NCI-H526 treated with DMSO at 0.1 percent for 48 hours (cell line): ENCODE data around the gene GREM2.

Experiments
- DNase-seq: peaks from one replicate; lab custom pipeline; 2025; lab: John Stamatoyannopoulos, UW

GREM2 gene

DNA sequence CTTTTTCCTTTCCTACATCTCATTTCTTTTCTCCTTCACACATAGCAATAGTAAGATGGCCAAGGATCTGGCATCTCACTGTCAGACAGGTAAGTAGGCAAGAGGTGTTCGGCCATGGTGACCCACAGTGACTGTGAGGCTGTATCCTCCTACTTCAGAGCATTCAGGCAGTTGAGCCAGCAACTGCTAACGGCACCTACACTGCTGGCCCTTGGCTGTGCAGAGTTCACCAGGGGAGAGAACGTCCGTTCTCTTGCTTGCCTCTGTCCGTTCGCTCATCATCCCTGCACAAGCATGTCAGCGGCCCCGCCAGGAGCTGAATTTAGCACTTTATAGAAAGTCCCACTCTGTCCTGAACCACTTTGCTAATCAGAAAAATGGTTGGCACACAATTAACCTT is 113.6 kb downstream of the GREM2 start:
- DNase-seq, result no peak

DNA sequence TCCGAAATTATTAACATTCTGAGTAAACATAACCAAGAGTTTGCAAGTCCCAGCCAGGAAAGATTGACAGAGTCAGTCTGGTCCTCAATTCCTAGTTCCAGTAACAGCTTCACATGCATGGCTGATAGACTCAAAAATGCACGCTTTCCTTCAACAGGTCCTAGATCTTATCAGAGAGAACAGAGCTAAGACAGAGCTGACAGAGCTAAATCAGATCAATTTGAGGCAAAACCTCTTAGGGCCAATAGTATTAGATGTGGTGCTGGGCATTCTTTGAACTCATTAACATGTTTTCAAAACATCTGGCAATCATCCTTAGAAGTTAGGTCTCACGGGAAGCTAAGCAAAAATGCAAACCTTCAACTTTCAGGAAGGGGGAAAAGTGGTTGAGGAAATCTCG is 114.0 kb downstream of the GREM2 start:
- DNase-seq, result no peak

DNA sequence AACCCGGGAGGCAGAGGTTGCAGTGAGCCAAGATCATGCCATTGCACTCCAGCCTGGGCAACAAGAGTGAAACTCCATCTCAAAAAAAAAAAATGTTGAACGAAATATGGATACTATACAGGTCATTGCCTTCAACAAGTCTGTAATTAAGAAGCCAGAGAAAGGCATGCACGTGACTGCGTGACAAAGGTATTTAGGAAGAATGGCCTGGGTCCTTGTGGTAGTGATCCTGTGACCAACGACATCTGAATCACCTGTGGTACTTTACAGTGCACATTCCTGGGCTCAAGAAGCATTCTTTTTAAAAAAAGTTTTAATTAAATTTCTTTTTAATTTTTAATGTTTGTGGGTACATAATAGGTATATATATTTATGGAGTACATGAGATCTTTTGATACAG is 115.0 kb downstream of the GREM2 start:
- DNase-seq, result no peak

DNA sequence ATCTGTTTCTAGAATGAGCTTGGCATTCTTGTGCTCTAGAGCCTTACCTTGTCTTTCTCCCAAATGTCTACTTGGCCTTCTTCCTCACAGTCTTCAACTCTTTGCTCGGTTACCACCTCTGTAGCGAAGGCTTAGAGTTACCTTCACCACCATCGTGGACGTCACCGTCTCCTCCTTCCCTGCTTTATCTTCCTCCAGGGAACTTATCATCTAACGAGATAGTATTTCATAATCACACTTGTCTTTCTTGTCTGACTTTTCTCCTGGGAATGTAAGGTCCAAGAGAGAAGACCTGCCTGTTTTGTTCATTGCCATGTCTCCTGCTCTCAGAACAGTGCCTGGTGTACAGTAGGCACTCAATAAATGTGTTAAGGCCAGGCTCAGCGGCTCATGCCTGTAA is 115.6 kb downstream of the GREM2 start:
- DNase-seq, result no peak

DNA sequence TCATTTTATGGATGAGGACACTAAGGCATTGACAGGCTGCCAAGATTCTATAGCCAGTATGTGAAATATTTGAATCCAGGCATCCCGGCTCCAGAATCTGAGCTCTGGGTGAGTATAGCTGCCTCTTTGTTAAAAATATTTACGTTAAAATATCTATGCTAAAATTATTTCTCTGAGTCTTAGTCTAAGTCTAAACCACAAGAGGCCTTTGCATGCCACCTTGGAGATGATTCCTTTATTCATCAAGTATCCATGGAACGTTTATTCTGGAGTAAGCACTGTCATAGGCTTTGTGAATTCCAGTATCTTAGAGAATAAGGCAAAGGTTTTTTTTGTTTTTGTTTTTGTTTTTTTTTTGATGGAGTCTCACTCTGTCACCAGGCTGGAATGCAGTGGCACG is 116.4 kb downstream of the GREM2 start:
- DNase-seq, result no peak

DNA sequence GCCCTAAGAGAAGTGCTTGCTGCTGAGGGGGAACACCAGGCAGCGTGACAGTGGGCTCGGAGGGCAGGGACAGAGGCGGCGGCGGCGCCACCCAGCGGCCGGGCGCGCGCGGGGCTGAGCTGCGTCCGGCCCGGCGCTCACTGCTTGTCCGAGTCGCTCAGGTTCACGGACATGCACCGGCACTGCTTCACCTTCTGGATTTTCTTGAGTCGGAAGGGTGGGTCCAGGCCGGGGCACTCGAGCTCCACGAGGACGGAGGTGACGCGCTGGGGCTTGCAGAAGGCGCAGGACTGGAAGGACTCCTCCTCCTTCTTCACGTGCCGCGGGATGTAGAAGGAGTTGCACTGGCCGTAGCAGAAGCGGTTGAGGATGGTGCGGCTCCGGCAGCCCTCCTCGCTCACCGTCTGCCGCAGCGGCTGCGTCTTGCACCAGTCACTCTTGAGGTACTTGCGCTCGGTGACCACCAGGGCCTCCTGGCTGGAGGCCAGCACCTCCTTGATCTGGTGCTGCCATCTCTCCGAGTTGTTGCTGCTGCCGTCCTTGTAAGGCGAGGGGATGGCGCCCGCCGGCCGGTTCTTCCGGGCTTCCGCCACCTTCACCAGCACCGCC is 119.0 kb downstream of the GREM2 start:
- DNase-seq, result no peak

DNA sequence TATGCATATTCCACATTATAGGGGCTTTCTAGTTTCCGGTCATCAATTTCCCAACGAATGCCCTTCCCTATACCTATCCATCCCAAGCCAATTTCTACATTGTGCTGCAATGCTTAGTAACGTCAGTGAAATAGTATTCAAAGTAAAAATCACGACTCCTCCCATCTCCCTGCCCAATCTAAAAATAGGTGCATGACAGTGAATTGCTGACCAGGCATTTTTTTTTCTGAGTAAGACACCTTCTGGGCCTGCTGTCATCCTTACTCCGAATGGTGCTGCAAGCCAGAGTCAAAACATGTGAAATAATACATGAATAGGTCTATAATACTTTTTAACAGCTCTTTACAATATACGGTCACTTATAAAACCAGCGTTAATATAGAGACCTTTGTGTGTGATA is 120.2 kb downstream of the GREM2 start:
- no peak for DNase-seq

DNA sequence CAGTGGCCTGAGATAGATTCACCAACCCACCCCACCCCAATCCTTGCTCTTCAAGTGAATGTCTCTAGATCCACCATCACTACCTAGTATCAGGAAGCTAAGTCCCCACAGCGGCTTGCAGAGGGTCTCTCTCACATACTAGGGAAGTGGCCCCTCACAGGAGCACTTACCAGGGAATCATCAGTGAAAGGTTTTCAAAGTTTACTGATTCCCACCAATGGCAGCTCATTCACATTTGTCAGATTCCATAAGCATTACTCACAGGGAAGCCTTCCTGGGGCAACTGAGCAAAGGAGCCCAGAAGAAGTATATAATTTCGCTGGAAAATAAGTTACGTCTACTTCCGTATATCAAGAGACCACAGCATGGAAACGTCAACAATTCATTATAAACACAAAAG is 120.8 kb downstream of the GREM2 start:
- no peak for DNase-seq

DNA sequence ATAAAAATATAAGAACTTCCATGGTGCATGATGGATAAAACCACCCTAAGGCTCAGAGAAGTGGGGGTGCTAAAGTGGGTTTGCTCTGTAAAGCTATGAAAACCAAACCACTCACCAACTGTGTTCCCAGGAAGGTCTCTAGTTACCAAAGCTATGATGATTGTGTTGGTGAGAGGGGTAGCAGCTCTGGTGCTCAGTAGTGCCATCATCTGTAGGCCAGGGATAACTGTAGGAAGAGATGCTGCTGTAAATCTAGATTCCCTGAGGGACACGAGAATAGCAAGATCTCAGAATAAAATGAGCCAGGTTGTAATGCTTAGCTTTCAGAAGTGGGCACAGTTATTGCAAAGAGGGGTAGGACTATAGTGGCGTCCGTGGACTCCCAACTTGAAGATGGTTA is 124.5 kb downstream of the GREM2 start:
- no peak for DNase-seq

DNA sequence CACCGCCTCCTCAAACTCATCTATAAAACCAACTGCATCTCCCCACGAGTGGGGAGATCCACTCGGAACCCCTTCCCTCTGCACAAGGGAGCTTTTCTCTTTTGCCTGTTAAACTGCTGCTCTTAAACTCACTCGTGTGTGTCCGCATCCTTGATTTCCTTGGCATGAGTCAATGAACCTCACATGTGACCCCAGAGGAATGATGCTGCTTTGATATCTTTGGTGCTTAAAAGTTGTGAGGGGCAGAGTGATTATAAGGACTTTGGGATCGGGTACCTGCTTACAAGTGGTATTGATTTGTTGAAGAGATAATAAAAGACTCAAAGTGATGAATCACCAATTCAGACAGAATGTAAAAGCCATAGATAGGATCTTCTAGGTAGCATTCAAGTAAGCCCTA is 125.3 kb downstream of the GREM2 start:
- no peak for DNase-seq

DNA sequence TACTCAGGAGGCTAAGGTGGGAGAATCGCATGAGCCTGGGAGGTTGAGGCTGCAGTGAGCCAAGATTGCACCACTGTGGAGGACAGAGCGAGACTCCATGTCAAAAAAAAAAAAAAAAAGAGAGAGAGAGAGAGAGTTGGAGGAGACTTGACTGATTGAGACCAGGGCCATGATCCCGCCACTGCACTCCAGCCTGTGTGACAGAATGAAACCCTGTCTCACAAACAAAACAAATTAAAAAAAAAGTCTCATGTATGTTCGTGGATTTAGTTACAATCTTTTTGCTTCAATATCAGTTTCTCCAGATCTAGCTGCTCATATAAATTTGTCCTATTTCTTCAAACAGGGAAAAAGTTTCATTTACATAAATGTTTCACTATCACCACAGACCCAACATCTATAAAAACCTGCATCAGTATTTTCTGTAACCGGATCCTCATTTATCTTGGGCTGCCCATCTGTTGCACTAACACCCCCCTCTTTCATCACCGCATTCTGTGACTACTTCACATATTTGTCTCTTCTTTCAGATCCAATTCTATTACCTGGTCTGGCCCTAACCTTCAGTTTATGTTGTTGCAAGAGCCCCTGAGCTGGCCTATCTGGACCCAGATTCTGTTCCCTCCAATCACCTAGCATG is 127.0 kb downstream of the GREM2 start:
- no peak for DNase-seq

DNA sequence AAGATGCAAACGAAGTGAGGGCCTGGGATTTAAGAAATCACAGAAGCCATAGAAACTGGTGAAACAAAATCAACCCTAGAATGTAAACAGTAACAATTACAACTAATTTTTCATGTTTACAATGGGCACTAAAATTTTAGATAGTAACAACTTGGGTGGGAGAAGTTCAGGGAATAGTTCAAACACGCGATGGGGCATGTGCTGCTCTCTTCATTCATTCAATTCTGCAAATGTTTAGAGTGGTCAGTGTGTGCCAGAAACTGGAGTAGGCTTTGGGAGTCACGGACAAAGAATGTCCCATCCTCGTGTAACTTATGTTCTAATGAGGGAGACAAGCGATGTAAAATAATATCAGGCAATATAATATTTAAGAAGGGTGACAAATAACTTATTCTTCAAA is 133.4 kb downstream of the GREM2 start:
- no peak for DNase-seq

DNA sequence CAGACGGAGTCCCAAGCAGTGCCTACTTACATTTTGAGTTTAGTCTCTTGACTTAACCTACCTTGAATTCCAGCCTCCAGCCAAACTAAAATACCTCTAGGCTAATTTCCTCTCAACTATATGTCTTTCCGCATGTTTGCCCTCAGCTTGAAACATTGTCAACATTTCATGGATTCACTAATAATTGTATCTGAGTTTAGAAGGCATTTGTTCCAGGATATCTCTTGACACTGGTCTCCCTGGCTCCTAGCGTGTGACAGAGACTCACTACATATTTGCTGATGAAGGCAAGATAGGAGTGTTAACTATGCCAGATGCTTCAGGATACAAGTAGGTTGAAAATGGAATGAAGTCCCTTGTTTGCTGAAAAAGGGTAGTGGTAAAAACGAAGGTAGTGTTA is 136.1 kb downstream of the GREM2 start:
- no peak for DNase-seq

DNA sequence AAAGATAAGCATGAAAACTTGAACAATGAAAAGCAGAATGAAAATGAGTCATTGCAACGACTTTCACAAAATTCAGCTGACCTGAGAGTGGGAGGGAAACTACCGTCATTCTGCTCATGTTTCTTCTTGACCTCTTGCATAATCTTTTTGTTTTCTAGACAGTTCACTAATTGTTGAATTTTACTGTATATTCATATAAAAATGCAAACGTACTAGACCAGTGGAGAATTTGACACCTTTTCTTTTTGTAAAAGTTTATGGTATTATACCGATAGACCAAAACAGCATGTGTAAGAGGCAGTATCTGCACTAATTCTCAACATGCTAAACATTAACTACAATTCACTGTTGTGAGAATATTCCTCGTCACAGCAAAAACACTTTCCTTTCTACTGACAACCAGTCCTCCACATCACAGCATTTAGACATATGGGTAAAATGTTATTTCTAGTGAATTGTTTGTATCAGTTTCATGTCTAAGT is 137.8 kb downstream of the GREM2 start:
- no peak for DNase-seq

DNA sequence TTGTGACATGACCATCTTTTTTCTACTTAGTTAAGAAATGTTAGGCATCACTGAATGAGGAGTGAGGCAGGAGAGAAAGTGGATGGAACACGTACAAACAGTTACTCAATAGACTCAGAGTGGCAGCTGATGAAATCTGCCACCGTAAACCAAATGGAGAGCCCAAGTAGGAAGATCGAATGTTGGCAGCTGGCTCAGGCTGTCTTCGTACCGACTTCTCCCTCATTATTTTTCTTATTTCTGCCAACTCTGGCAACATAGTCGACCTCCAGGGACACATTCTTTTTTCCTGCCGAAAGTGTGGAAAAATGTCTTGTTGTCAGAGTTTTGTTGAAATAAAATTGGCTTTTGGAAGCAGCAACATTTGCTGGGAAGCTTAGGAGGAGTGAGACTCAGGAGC is 143.3 kb downstream of the GREM2 start:
- DNase-seq, result no peak

DNA sequence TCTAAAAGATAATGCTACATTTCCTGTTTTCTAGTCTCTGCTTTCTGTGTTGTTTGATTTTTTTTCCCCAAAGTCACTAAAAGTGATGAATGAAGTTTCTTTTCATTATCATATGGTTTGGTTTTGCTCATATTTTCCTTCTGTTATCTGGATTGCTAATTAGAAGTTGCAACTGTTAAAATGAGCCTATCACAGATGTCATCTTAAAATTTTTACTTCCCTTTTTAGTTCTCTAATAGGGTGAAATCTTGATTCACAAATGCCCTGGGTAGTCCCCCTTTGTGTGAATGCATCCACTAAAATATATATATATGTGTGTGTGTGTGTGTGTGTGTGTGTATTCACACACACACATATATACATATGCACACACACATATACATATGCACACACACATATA is 144.1 kb downstream of the GREM2 start:
- no peak for DNase-seq

DNA sequence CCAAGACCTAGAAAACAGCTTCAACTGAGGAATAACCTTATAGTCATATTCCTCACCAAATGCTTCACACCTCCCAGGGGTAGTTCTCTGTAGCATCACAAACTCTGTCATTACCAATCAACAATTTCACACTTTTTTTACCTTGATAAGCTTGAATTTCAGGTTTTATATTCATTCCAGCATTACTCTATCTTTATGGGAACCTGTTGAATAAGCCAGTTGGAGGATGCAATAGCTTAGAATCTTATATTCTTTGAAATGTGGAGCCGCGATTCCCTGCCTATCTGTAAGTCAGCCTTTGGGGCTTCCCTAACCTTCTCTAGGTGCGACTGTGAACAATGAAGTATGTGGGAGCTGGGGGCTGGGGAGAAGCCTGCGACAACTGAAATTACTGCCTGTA is 145.4 kb downstream of the GREM2 start:
- no peak for DNase-seq

DNA sequence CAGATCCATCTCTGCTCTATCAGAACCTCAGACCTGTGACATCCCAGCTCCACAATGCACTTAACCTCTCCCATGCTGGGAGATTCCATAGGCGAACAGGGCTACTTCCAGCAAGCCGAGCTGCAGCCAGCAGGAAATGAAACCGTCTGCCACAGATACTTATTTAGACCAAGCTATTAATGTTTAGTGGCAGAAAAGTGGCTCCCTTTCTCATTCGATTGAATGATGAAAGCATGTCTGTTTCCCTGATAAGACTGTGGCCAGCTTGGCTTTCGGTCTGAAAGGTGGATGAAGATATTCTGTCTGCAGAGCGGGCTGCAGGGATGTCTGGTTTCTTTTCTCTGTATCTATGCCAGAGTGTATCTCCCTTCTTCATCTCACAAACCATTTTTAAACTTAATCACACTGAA is 146.4 kb downstream of the GREM2 start:
- no peak for DNase-seq

DNA sequence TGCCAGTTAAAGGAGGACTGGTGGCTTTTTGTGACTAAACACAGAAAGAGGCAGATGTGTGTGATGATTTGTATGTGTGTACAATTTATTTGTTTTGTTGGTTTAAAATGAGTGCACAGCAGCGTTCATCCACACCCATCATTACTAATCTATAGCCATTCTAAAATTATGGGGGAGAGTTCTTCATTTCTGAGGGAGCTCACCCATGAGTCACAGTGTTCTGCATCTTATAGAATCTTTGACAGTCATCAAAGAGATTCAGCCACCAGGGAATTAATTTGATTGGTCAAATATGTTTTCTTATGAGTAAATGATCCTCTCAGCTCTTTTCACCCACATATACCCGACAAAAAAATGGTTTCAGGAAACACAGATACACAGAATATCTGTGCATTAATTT is 147.9 kb downstream of the GREM2 start:
- DNase-seq, result no peak

DNA sequence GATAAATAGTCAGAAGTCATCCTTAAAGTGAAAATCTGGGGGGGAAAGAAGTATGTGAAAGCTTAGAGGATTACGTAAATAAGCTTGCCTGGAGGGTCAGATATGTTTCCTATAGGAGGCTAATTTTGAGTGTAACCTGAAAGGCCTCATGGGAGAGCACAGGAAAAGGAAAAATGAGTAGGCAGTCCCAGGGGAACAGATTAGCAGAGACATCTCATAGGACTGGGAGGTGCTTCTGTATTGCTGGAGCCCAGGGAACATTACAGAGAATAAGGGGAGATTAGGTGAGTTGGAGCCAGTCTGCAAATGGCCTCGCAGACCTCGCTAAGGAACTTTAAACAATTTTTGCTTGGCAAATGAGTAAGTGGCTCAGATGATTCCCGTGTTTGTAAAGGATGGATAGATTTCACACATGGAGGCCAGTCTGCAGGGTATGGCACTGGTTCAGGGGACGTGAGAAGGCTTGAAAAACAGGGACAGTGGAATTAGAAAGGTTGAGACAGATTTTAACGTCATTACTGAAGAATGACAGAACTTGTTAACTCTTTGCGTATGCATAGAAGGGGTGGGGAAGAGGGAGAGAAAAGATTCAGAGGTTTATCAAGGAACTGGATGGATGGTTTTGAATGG is 149.1 kb downstream of the GREM2 start:
- no peak for DNase-seq

DNA sequence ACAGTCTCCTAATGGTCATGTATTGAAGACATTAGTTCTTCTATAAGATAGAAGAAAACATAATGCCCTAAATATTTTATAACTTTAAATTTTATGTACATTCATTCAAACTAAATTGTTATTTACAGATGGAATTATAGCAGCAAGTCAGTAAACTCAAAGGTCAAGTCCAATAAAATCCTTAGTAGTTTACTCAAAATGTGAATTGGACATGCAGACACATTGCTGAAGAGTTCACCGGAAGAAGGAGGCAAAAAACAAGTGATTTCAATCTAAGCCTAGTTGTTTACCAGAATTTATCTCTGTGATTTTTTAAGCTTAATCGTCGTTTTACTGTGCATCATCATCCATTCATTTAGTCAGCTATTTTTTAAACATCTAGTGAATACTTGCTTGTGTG is 149.7 kb downstream of the GREM2 start:
- DNase-seq, result no peak

DNA sequence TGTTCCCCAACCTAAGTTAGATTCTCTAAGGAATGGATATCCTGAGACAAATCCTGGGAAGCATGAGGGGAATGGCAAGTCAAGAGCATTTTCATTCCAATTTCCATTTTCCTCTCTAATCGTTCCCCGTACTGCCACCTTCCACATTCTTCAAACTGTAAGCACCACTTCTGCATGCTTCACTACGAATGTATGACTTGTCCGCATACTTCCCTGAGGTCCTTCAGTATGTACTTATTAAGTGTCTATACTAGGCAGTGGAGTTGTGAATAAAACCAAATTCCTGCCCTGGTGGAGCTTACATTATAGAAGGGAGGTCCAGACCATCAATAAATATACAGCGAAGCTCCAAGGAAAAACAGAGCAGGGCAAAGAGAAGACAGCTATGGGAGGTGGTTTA is 154.8 kb downstream of the GREM2 start:
- DNase-seq, result no peak

DNA sequence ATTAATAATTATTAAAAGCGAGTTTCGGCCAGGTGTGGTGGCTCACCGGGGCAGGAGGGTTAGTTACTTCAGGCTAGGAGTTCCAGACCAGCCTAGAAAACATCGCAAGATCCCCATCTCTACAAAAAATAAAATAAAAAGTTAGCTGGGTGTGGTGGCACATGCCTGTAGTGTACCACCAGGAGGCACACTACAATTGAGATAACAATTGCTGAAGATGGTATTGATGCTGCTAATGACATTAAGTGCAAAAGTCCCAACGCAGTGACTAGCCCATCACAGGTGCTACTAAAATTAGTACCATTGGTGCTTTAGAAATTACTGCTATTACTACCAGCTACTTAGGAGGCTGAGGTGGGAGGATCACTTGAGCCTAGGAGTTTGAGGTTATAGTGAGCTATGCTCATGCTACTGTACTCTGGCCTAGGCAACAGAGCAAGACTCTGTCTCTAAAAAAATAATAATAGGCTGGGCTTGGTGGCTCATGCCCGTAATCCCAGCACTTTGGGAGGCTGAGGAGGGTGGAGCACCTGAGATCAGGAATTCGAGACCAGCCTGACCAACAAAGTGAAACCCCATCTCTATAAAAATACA is 156.6 kb downstream of the GREM2 start:
- DNase-seq, result no peak
